ENCODE data around the gene LY6G6F. TPM values are rescaled to one million over a fixed set of nuclear protein-coding genes. Genes with fewer than 3 reads are reported as not detected.

Gene LY6G6F
- total RNA-seq, 4 donors from 2014 or later: not detected

DNA sequence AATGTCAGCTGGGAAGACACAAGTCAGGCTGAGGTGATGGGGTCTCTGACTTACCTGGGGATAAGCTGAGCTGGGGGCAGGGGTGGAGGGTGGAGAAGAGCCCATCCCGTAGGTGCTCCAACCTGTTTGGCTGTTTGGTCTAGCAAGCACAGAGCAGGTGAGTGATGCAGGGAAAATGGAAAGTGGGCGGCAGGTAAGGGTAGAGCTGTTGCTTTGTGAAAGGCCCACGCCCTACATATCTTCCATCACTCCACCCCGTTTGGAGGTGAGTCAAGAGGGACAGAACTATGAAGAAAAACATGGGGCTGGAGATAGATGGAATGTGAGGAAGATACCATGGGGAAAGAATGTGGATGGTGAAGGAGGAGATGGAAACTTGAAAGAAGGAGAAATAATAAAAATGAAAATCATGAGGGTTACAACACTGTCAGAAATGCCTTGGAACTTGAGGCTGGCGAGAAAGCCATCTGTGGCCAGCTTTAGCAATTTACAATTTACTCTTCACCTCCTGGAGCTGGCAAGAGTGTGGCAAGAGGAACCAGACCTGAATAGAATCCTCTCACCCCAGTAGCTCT lies 13.6 kb downstream of the LY6G6F start:
- Histone ChIP-seq H3K27me3 (no peaks in the 10 kb centered on the region), H3K4me1 (no peaks in the 10 kb centered on the region), H3K9me3 (no peaks in the 10 kb centered on the region), H3K27ac (no peak overlapping the region), H3K36me3 (peaks cover 0 to 5% of the 10 kb centered on the region in 2 donors), H3K4me3 (no peak overlapping the region)
- no peak for TF ChIP-seq POLR2A (IDR thresholded peaks at IDR 0.05)
- no peak for TF ChIP-seq EP300 (IDR thresholded peaks at IDR 0.05)
- TF ChIP-seq CTCF (IDR thresholded peaks at IDR 0.05): no peak
- TF ChIP-seq POLR2AphosphoS5 (IDR thresholded peaks at IDR 0.05): no peak
- no peak for ATAC-seq
- WGBS, 2 donors (ENCODE audit: low coverage in 1 of 2): 84% methylated on average over 5 of the region's 5 CpGs; no CpG with 5 or more reads in 1 of the 2 donors

GRCh38 chr6:31721351-31722020 lies 14.8 kb downstream of the LY6G6F start, which contains the start of gene LY6G6C:
Gene LY6G6C (minus strand): TSS chr6:31721746. CDS start chr6:31721679, 67 bp downstream.
- Histone ChIP-seq H3K9me3 (no peaks in the 10 kb centered on the region), H3K4me1 (peaks cover 0 to 4% (median 0%) of the 10 kb centered on the region in 3 donors), H3K27ac (no peak within 1 kb of the TSS), H3K36me3 (peaks cover 0 to 17% of the 10 kb centered on the region in 2 donors), H3K27me3 (no peaks in the 10 kb centered on the region), H3K4me3 (no peak within 1 kb of the TSS)
- no peak for ATAC-seq
- 79 to 83% methylated on average over 3 of the region's 4 CpGs for WGBS, 2 donors (ENCODE audit: low coverage in 1 of 2)
- TF ChIP-seq POLR2A (IDR thresholded peaks at IDR 0.05) (no peak), POLR2AphosphoS5 (IDR thresholded peaks at IDR 0.05) (no peak), EP300 (IDR thresholded peaks at IDR 0.05) (no peak), CTCF (IDR thresholded peaks at IDR 0.05) (no peak)

GRCh38 chr6:31722173-31722572 lies 15.5 kb downstream of the LY6G6F start:
- no peak for TF ChIP-seq EP300 (IDR thresholded peaks at IDR 0.05)
- TF ChIP-seq POLR2A (IDR thresholded peaks at IDR 0.05): no peak
- TF ChIP-seq POLR2AphosphoS5 (IDR thresholded peaks at IDR 0.05): no peak
- no peak for TF ChIP-seq CTCF (IDR thresholded peaks at IDR 0.05)
- Histone ChIP-seq H3K27me3 (no peaks in the 10 kb centered on the region), H3K4me3 (no peak overlapping the region), H3K36me3 (peaks cover 0 to 24% of the 10 kb centered on the region in 2 donors), H3K27ac (no peak overlapping the region), H3K9me3 (no peaks in the 10 kb centered on the region), H3K4me1 (peaks cover 0 to 8% (median 0%) of the 10 kb centered on the region in 3 donors)
- 80 to 100% methylated on average over 1 to 2 of the region's 3 CpGs for WGBS, 2 donors (ENCODE audit: low coverage in 1 of 2)
- no peak for ATAC-seq

DNA sequence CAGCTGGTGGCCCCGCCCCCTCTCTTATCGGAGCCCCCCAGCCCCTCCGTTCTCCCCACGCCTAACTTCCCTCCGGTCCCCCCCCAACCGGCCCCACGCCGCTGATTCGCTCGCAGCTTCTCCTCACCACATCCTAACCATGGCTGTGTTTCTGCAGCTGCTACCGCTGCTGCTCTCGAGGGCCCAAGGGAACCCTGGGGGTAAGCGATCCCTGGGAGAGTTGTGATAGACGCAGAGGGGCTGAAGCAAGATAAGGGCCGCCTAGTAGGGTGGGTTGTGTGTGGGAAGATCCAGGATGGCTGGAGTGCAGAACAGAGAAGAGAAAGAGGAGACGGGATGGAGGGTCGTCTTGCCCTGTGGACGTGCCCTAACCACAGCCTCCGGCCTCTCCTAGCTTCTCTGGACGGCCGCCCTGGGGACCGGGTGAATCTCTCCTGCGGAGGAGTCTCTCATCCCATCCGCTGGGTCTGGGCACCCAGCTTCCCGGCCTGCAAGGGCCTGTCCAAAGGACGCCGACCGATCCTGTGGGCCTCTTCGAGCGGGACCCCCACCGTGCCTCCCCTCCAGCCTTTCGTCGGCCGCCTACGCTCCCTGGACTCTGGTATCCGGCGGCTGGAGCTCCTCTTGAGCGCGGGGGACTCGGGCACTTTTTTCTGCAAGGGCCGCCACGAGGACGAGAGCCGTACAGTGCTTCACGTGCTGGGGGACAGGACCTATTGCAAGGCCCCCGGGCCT lies 16.7 kb downstream of the LY6G6F start, which contains the start of gene MPIG6B:
TSS of gene MPIG6B (plus strand) at position 129 of the 735 bp plus-strand sequence. CDS start at position 140, 11 bp downstream.
- Histone ChIP-seq H3K9me3 (no peaks in the 10 kb centered on the region), H3K4me3 (no peak within 1 kb of the TSS), H3K27ac (no peak within 1 kb of the TSS), H3K27me3 (no peaks in the 10 kb centered on the region), H3K4me1 (peaks cover 0 to 21% (median 9%) of the 10 kb centered on the region in 3 donors), H3K36me3 (peaks cover 0 to 34% of the 10 kb centered on the region in 2 donors)
- WGBS, 2 donors (ENCODE audit: low coverage in 1 of 2): 80 to 82% methylated on average over 1 to 2 of the region's 46 CpGs
- TF ChIP-seq CTCF (IDR thresholded peaks at IDR 0.05): no peak
- no peak for TF ChIP-seq POLR2AphosphoS5 (IDR thresholded peaks at IDR 0.05)
- TF ChIP-seq POLR2A (IDR thresholded peaks at IDR 0.05): no peak
- no peak for TF ChIP-seq EP300 (IDR thresholded peaks at IDR 0.05)
- ATAC-seq: no peak
